ENCODE results near the gene HASPIN.

Gene HASPIN

GRCh38 chr17:3735515-3735914 is 11.8 kb downstream of the HASPIN start:
- no peak for DNase-seq (ENCODE audit: low read depth, low spot score)

- DNase-seq (ENCODE audit: low read depth, low spot score), result no peak
These were observed 15.0 kb downstream of the HASPIN start for GRCh38 chr17:3738562-3739295.

- no peak for DNase-seq (ENCODE audit: low read depth, low spot score)
These were observed 15.9 kb downstream of the HASPIN start for GRCh38 chr17:3739422-3740124.

- DNase-seq (ENCODE audit: low read depth, low spot score), result no peak
These were observed 16.9 kb downstream of the HASPIN start for GRCh38 chr17:3740611-3741073.

- no peak for DNase-seq (ENCODE audit: low read depth, low spot score)
These were observed 20.3 kb downstream of the HASPIN start for GRCh38 chr17:3744014-3744413.

- DNase-seq (ENCODE audit: low read depth, low spot score), result no peak
These were observed 21.4 kb downstream of the HASPIN start for GRCh38 chr17:3745071-3745470.

- no peak for DNase-seq (ENCODE audit: low read depth, low spot score)
These were observed 24.1 kb downstream of the HASPIN start for GRCh38 chr17:3747805-3748204.

GRCh38 chr17:3748576-3748975 is 24.9 kb downstream of the HASPIN start:
- no peak for DNase-seq (ENCODE audit: low read depth, low spot score)

- no peak for DNase-seq (ENCODE audit: low read depth, low spot score)
These were observed 26.6 kb downstream of the HASPIN start for GRCh38 chr17:3750296-3750695.

GRCh38 chr17:3750926-3751325 is 27.2 kb downstream of the HASPIN start:
- no peak for DNase-seq (ENCODE audit: low read depth, low spot score)

GRCh38 chr17:3751836-3752235 is 28.1 kb downstream of the HASPIN start:
- DNase-seq (ENCODE audit: low read depth, low spot score), result no peak

- no peak for DNase-seq (ENCODE audit: low read depth, low spot score)
These were observed 29.9 kb downstream of the HASPIN start for GRCh38 chr17:3753624-3754023.

- no peak for DNase-seq (ENCODE audit: low read depth, low spot score)
These were observed 30.4 kb downstream of the HASPIN start for GRCh38 chr17:3754066-3754457.

- no peak for DNase-seq (ENCODE audit: low read depth, low spot score)
These were observed 31.0 kb downstream of the HASPIN start for GRCh38 chr17:3754458-3755334.

GRCh38 chr17:3755335-3756030 is 31.8 kb downstream of the HASPIN start:
- DNase-seq (ENCODE audit: low read depth, low spot score), result no peak

GRCh38 chr17:3759597-3760216 is 36.0 kb downstream of the HASPIN start:
- DNase-seq (ENCODE audit: low read depth, low spot score), result no peak

- no peak for DNase-seq (ENCODE audit: low read depth, low spot score)
These were observed 37.6 kb downstream of the HASPIN start for GRCh38 chr17:3761036-3761917.

- DNase-seq (ENCODE audit: low read depth, low spot score), result no peak
These were observed 38.2 kb downstream of the HASPIN start for GRCh38 chr17:3761918-3762380.

- no peak for DNase-seq (ENCODE audit: low read depth, low spot score)
These were observed 39.4 kb downstream of the HASPIN start for GRCh38 chr17:3762922-3763776.

All from smooth muscle cell of the brain vasculature (primary cell).